Measurements from ENCODE around the gene PRKN.

DNA sequence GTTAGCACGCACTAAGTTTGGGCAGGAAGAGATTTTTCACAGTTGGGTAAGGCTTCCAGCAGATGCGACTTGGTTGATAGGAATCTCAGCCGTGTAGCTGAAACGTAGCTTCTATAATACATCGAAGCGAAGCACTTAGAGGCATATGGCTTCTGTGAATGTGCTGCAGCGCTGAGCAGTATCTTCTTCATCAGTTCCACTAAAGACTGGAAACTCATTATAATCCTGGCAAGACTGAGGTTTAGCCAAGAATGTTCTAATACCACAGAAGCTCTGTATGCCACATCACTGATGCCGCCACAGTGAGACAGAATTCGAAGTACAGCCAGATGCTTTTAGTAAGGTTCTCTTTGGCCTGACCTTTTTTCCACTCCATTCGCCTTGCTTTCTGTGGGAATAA lies 773.5 kb downstream of the PRKN start:
- TF ChIP-seq CTCF (IDR thresholded peaks at IDR 0.05) (no peak), POLR2A (IDR thresholded peaks at IDR 0.05) (no peak)
